Sigmoid colon (tissue), 7 donors: ENCODE results near the gene POMGNT1. TPM values are rescaled to one million over a fixed set of nuclear protein-coding genes. Genes with fewer than 3 reads are reported as not detected.
A peak's percentile ranks its signal among the peaks of the same experiment; 100 is the strongest.

ENCODE experiments used
- DNase-seq: peaks from one replicate; pipeline ENCODE4 v3.0.0-alpha.2; 2019
- H3K27ac ChIP-seq, 4 donors: fragments of 200-600 bp; sonication (generic); one replicate each; pipeline ENCODE4 v1.5.1; 2016 to 2019; ENCODE audit warnings: mild to moderate bottlenecking in 1 of 4
- H3K27me3 ChIP-seq, 3 donors: fragments of 200-600 bp; sonication (generic); one replicate each; pipeline ENCODE4 v1.5.1; 2019; ENCODE audit warnings: mild to moderate bottlenecking in 1 of 3
- H3K36me3 ChIP-seq, 4 donors: fragments of 200-600 bp; sonication (generic); one replicate each; pipeline ENCODE4 v1.5.1; 2016 to 2019
- H3K4me1 ChIP-seq, 4 donors: fragments of 200-600 bp; sonication (generic); one replicate each; pipeline ENCODE4 v1.5.1; 2017 to 2019
- H3K4me3 ChIP-seq, 4 donors: fragments of 200-600 bp; sonication (generic); one replicate each; pipeline ENCODE4 v1.5.1; 2017 to 2019; ENCODE audit warnings: mild to moderate bottlenecking in 2 of 4, moderate library complexity in 1 of 4
- H3K9me3 ChIP-seq, 4 donors: fragments of 200-600 bp in 3 of 4; sonication (generic) in 3 of 4; one replicate each; pipeline versions ENCODE4 v1.5.1 to v1.6.1; 2013 to 2019
- EP300 ChIP-seq, 4 donors: sonication (generic); formaldehyde crosslinking; IDR thresholded peaks; one replicate each; pipeline ENCODE4 v1.6.1; 2017; ENCODE audit warnings: antibody characterized with exemption in 4 of 4
- POLR2A ChIP-seq, 2 donors: fragments of 450-650 bp; IDR thresholded peaks; one replicate each; pipeline ENCODE4 v1.6.1; 2016; ENCODE audit warnings: antibody characterized with exemption in 2 of 2, mild to moderate bottlenecking in 2 of 2, moderate library complexity in 2 of 2
- POLR2AphosphoS5 ChIP-seq, 4 donors: sonication (generic); formaldehyde crosslinking; IDR thresholded peaks; one replicate each; pipeline ENCODE4 v1.6.1; 2017; ENCODE audit warnings: antibody characterized with exemption in 4 of 4
- WGBS, 2 donors: extraction: QIAGEN DNeasy Blood & Tissue Kit; methylation state at CpG; one replicate each; pipeline ENCODE4 v1.1.7; 2013; 5-methylcytosine and 5-hydroxymethylcytosine counted together
- intact Hi-C: fragments of 100-400 bp; cut with DNase I; formaldehyde crosslinking; loops from one replicate; pipeline ENCODE4 v1.15.1; 2023
- polyA plus RNA-seq, 3 donors: library from polyadenylated mRNA; stranded (reverse); fragments of 200-250 nt; gene quantifications; one replicate each; pipeline ENCODE4 v1.2.3, GENCODE V29; 2013
- total RNA-seq, 4 donors: library from RNA; depleted of rRNA; stranded (reverse); fragments of >200 nt; gene quantifications; one replicate each; pipeline ENCODE4 v1.1.0, GENCODE V29; 2016
- TF ChIP-seq, protein P1 (sequence below), 4 experiments: fragments of 450-650 bp in 3 of 4; fragments of 200-600 bp in 1 of 4; IDR thresholded peaks; one replicate each; pipeline ENCODE4 v1.5.1; 2016 to 2019; ENCODE audit warnings: antibody characterized with exemption in 4 of 4, mild to moderate bottlenecking in 3 of 4, moderate library complexity in 2 of 4
- donor health status: healthy with polysubstance abuse.
- donor health status: Bipolar disorder and iron deficiency.
- donor health status: healthy.

Gene POMGNT1
- total and polyA plus RNA-seq, 7 donors, result 5.5 to 37.4 (median 29.9) TPM

DNA sequence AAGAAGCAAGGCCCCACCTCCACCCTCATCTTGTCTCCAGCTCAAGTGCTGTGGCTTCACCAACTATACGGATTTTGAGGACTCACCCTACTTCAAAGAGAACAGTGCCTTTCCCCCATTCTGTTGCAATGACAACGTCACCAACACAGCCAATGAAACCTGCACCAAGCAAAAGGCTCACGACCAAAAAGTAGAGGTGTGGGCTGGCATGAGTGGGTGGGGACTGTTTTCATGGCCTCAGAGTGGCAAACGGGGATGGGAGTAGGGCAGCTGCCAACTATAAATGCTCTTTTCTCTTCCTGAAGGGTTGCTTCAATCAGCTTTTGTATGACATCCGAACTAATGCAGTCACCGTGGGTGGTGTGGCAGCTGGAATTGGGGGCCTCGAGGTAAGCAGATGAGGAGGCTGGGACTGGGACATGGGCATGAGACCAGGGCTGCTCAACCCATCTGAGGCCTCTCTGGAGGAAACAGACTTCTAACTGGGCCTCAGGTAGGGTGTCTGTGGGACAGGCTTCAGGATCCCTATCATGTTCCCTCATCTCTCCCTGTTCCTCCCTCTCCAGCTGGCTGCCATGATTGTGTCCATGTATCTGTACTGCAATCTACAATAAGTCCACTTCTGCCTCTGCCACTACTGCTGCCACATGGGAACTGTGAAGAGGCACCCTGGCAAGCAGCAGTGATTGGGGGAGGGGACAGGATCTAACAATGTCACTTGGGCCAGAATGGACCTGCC lies 13.1 kb downstream of the POMGNT1 start:
- DNase-seq, result no peak
- intact Hi-C loops, result no loop called here
- peaks cover 0 to 16% (median 5%) of the 10 kb centered on the region in 4 donors for H3K4me1 ChIP-seq
- 66 to 69% methylated on average over 7 of the region's 7 CpGs for WGBS, 2 donors
- TF ChIP-seq POLR2A (IDR thresholded peaks at IDR 0.05) (no peak), POLR2AphosphoS5 (IDR thresholded peaks at IDR 0.05) (no peak), EP300 (IDR thresholded peaks at IDR 0.05) (no peak)
- TF ChIP-seq, protein P1, sequence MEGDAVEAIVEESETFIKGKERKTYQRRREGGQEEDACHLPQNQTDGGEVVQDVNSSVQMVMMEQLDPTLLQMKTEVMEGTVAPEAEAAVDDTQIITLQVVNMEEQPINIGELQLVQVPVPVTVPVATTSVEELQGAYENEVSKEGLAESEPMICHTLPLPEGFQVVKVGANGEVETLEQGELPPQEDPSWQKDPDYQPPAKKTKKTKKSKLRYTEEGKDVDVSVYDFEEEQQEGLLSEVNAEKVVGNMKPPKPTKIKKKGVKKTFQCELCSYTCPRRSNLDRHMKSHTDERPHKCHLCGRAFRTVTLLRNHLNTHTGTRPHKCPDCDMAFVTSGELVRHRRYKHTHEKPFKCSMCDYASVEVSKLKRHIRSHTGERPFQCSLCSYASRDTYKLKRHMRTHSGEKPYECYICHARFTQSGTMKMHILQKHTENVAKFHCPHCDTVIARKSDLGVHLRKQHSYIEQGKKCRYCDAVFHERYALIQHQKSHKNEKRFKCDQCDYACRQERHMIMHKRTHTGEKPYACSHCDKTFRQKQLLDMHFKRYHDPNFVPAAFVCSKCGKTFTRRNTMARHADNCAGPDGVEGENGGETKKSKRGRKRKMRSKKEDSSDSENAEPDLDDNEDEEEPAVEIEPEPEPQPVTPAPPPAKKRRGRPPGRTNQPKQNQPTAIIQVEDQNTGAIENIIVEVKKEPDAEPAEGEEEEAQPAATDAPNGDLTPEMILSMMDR (IDR thresholded peaks at IDR 0.05), result no peak
- no peaks in the 10 kb centered on the region for H3K9me3 ChIP-seq
- peaks cover 0 to 26% (median 9%) of the 10 kb centered on the region in 4 donors for H3K36me3 ChIP-seq
- no peaks in the 10 kb centered on the region for H3K27me3 ChIP-seq
- no peak overlapping the region for H3K27ac ChIP-seq
- H3K4me3 ChIP-seq, result no peak overlapping the region

DNA sequence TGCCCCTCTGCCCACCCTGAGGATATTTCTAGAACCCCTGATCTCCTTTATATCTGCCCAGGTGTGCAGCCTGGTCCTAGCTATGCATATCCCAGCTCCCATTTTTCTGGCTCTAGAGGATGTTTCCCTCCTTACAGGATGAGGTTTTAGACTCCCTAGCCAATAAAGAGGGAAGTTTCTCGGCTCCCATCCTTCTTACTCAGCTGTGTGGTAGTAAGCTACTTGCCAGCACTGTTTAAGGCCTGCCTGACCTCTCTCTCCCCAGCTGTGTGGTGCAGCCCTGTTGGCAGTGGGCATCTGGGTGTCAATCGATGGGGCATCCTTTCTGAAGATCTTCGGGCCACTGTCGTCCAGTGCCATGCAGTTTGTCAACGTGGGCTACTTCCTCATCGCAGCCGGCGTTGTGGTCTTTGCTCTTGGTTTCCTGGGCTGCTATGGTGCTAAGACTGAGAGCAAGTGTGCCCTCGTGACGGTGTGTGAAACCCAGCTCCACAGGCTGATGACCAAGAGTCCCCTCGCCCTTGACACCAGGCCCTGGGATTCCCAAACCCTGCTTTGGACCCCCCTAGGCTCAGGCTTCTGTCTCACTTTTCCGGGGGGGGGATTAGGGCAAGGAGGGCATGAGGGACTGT lies 14.2 kb downstream of the POMGNT1 start:
- no peaks in the 10 kb centered on the region for H3K27me3 ChIP-seq
- H3K4me1 ChIP-seq, result peaks cover 0 to 16% (median 5%) of the 10 kb centered on the region in 4 donors
- no peak overlapping the region for H3K4me3 ChIP-seq
- peak overlapping the region; percentile 57 to 66 (median 63) for H3K27ac ChIP-seq
- DNase-seq, result no peak
- TF ChIP-seq, protein P1 (IDR thresholded peaks at IDR 0.05), result no peak
- no peak for TF ChIP-seq EP300 (IDR thresholded peaks at IDR 0.05)
- no peak for TF ChIP-seq POLR2AphosphoS5 (IDR thresholded peaks at IDR 0.05)
- H3K36me3 ChIP-seq, result peaks cover 0 to 18% (median 6%) of the 10 kb centered on the region in 4 donors
- no peaks in the 10 kb centered on the region for H3K9me3 ChIP-seq
- intact Hi-C loops, result no loop called here
- WGBS, 2 donors, result 66 to 79% methylated on average over 12 of the region's 12 CpGs

DNA sequence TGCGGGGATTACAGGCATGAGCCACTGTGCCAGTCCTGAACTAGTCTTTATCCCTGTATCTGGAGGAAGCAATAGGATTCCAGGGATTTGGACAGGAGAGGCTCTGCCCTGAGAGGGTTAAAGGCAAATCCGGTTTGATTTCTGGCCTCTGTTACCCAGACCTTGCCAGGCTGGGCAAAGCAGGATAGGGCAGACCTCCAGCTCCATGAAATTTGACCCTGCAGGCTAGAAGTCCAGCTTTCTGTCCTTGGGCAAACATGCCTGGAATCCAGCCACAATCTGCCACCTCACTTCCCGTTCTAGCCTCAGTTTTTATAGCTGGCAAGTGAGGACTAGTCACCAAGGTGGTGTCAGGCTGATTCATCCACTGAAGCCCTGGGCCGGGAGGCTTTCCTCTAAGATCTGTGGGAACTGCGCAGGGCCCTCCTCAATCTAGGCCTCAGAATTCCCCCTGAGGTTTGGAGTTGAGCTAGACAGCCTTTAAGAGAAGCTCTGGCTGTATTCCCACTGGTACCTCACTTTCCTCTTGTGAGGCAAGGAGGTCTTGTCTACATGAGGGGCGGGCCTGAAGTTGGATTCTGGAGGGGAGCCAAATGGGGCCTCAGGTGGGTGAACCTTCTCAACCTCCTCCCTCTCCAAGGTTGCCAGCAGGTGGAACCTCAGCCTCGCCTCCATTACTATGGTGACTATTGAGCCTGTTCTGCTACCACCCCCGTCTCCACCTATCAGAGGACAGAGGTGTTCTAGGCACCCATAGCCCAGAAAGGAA lies 15.0 kb downstream of the POMGNT1 start:
- Histone ChIP-seq H3K4me3 (no peak overlapping the region), H3K9me3 (no peaks in the 10 kb centered on the region), H3K27ac (peak overlapping the region; percentile 57 to 66 (median 63)), H3K27me3 (no peaks in the 10 kb centered on the region), H3K36me3 (peaks cover 0 to 10% (median 5%) of the 10 kb centered on the region in 4 donors), H3K4me1 (peaks cover 0 to 16% (median 5%) of the 10 kb centered on the region in 4 donors)
- intact Hi-C loops, result no loop called here
- TF ChIP-seq, protein P1 (IDR thresholded peaks at IDR 0.05), result no peak
- peak in 1 of 4 donors; percentile 29 for TF ChIP-seq POLR2AphosphoS5 (IDR thresholded peaks at IDR 0.05)
- 16 to 59% methylated on average over 8 of the region's 8 CpGs for WGBS, 2 donors
- peak; percentile 72 for DNase-seq

DNA sequence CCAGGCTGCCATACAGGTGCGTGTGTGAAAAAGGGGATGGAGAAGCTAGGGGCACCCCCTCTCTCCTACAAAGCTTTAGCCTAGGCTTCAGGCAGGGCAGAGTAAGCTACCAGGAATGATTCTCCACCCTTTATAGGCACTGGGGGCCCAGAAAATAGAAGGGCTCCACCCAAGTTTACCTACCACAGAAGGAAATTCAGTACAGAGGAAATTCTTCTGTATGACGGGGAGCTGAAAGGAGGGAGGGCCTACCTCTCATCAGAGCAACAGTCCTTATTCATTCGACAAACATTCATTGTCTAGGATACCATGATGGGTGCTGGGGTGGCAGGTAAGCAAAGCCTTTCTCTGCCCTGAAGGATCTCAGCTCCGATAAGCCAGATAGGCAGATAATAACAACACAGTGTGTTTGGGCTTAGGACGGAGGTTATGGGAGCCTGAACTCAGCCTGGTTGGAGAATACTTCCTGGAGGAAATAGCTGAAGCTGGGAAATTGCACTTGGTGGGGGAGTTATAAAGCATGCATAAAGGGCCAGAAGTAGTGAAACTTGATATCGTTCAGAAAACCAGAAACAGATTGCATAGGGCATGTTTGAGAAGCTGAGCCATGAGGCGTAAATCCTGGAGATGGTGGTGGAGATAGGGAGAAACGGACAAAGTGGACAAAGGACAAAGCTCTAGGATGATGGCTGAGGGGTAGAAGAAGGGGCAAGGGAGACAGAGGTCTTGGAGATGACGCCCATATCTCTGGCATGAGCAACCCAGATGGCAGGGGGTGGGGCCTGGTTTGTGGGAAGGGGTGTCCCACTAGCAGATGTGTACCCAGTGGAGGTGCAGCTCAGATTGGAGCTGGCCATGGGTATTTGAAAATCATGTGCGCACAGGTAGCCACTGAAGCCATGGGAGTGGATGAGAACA lies 16.6 kb downstream of the POMGNT1 start:
- Histone ChIP-seq H3K4me1 (peaks cover 0 to 16% (median 5%) of the 10 kb centered on the region in 4 donors), H3K4me3 (no peak overlapping the region), H3K27me3 (no peaks in the 10 kb centered on the region), H3K36me3 (no peaks in the 10 kb centered on the region), H3K9me3 (no peaks in the 10 kb centered on the region), H3K27ac (peak overlapping the region in 1 of 4 donors; percentile 23)
- WGBS, 2 donors, result 24 to 60% methylated on average over 10 of the region's 10 CpGs
- no peak for DNase-seq
- TF ChIP-seq POLR2A (IDR thresholded peaks at IDR 0.05) (peak in 1 of 2 donors; percentile 40), POLR2AphosphoS5 (IDR thresholded peaks at IDR 0.05) (no peak)
- intact Hi-C loops, result no loop called here
